ENCODE results near the gene UFM1.

DNA sequence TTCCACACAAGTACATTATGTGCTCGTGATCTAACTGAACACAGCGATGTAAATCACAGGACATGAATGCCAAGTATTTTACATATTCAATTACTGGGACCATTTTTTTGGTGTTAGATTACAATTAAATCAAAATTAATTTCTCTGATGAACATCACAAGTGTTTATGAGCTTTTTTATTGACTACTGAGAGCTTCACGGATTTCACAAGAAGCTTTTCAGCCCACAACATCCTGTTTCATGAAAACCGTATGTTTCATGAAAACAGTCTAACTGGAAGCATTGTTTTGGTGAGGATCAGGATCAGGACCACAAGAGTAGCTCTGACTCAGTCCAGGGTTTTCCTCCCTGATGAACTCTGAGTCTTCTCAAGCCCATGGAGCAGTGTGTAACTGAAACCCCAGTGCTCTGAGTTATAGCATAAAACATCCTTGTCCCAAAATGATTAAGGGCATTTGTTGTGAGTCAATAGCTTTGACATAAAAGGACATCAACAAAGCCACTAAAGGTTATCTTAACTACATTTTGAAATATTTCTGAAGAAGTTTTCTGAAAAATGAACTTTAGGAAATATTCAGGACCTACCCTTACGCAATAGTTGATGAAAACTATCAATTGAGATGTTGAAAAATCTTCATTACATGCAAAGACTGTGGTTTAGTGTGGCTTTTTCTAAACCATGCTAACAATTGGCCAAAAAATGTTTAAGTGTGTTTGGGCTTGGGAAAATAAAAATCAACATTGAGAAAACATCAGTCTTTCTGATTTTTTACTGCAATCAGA is 49.3 kb downstream of the UFM1 start:
- TF ChIP-seq, protein P1, sequence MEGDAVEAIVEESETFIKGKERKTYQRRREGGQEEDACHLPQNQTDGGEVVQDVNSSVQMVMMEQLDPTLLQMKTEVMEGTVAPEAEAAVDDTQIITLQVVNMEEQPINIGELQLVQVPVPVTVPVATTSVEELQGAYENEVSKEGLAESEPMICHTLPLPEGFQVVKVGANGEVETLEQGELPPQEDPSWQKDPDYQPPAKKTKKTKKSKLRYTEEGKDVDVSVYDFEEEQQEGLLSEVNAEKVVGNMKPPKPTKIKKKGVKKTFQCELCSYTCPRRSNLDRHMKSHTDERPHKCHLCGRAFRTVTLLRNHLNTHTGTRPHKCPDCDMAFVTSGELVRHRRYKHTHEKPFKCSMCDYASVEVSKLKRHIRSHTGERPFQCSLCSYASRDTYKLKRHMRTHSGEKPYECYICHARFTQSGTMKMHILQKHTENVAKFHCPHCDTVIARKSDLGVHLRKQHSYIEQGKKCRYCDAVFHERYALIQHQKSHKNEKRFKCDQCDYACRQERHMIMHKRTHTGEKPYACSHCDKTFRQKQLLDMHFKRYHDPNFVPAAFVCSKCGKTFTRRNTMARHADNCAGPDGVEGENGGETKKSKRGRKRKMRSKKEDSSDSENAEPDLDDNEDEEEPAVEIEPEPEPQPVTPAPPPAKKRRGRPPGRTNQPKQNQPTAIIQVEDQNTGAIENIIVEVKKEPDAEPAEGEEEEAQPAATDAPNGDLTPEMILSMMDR (IDR thresholded peaks at IDR 0.05; ENCODE audit: poor library complexity, severe bottlenecking) = no peak
- TF ChIP-seq RAD21 (conservative IDR thresholded peaks at IDR 0.05) (no peak), POLR2AphosphoS5 (IDR thresholded peaks at IDR 0.05) (no peak), EZH2 (IDR thresholded peaks at IDR 0.05; ENCODE audit: borderline replicate concordance, insufficient read depth, low read length, poor library complexity, severe bottlenecking) (no peak), SMC3 (conservative IDR thresholded peaks at IDR 0.05; ENCODE audit: poor library complexity) (no peak)
- TF ChIP-seq, protein P2, sequence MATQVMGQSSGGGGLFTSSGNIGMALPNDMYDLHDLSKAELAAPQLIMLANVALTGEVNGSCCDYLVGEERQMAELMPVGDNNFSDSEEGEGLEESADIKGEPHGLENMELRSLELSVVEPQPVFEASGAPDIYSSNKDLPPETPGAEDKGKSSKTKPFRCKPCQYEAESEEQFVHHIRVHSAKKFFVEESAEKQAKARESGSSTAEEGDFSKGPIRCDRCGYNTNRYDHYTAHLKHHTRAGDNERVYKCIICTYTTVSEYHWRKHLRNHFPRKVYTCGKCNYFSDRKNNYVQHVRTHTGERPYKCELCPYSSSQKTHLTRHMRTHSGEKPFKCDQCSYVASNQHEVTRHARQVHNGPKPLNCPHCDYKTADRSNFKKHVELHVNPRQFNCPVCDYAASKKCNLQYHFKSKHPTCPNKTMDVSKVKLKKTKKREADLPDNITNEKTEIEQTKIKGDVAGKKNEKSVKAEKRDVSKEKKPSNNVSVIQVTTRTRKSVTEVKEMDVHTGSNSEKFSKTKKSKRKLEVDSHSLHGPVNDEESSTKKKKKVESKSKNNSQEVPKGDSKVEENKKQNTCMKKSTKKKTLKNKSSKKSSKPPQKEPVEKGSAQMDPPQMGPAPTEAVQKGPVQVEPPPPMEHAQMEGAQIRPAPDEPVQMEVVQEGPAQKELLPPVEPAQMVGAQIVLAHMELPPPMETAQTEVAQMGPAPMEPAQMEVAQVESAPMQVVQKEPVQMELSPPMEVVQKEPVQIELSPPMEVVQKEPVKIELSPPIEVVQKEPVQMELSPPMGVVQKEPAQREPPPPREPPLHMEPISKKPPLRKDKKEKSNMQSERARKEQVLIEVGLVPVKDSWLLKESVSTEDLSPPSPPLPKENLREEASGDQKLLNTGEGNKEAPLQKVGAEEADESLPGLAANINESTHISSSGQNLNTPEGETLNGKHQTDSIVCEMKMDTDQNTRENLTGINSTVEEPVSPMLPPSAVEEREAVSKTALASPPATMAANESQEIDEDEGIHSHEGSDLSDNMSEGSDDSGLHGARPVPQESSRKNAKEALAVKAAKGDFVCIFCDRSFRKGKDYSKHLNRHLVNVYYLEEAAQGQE (IDR thresholded peaks at IDR 0.05; ENCODE audit: borderline replicate concordance) = no peak
